ENCODE data around the gene CFAP90.

DNA sequence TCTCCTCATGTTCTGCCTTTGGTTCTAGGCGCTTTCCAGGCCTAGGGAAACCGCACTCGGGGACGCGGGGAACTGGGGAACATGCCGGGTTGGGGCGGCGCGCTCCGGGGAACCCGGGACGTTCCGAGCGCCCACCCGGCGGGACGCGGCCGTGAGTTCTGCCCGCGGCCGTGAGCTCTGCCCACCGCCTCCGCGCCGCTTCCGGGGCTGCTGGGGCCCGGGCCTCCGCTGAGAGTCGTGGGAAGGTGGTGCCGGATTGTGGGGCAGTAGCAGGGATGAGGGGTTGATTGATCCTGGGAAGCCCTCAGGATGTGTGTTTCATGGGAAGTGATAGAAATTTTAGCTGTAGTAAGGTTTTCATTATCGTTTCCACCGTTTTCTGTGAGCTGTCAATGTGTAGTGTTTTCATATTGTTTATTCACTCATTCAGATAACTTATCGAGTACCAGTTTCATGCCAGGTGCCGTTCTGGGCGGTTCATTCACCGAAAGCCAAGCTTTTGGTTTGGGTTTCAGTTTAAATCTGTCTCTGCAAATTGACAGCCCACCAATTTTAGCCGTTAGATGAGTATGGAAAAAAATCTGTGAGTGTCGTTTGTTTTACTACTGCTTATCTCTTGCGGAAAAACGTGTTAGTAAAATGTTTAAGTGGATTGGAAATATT is 18.7 kb upstream of the CFAP90 start:
- TF ChIP-seq CTCF (IDR thresholded peaks at IDR 0.05; ENCODE audit: poor library complexity, severe bottlenecking) (no peak), RAD21 (conservative IDR thresholded peaks at IDR 0.05) (no peak), TAF1 (IDR thresholded peaks at IDR 0.05; ENCODE audit: low read depth) (no peak), POLR2AphosphoS5 (IDR thresholded peaks at IDR 0.05) (no peak), EZH2 (IDR thresholded peaks at IDR 0.05; ENCODE audit: borderline replicate concordance, insufficient read depth, low read length, poor library complexity, severe bottlenecking) (no peak)
- TF ChIP-seq, protein P1, sequence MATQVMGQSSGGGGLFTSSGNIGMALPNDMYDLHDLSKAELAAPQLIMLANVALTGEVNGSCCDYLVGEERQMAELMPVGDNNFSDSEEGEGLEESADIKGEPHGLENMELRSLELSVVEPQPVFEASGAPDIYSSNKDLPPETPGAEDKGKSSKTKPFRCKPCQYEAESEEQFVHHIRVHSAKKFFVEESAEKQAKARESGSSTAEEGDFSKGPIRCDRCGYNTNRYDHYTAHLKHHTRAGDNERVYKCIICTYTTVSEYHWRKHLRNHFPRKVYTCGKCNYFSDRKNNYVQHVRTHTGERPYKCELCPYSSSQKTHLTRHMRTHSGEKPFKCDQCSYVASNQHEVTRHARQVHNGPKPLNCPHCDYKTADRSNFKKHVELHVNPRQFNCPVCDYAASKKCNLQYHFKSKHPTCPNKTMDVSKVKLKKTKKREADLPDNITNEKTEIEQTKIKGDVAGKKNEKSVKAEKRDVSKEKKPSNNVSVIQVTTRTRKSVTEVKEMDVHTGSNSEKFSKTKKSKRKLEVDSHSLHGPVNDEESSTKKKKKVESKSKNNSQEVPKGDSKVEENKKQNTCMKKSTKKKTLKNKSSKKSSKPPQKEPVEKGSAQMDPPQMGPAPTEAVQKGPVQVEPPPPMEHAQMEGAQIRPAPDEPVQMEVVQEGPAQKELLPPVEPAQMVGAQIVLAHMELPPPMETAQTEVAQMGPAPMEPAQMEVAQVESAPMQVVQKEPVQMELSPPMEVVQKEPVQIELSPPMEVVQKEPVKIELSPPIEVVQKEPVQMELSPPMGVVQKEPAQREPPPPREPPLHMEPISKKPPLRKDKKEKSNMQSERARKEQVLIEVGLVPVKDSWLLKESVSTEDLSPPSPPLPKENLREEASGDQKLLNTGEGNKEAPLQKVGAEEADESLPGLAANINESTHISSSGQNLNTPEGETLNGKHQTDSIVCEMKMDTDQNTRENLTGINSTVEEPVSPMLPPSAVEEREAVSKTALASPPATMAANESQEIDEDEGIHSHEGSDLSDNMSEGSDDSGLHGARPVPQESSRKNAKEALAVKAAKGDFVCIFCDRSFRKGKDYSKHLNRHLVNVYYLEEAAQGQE (IDR thresholded peaks at IDR 0.05; ENCODE audit: borderline replicate concordance): no peak

Data from neural cell (in vitro differentiated cells).